Natural killer cell (primary cell): Measurements from ENCODE around the gene NRXN2. TPM values are rescaled to one million over a fixed set of nuclear protein-coding genes. Genes with fewer than 3 reads are reported as not detected.
A peak's percentile ranks its signal among the peaks of the same experiment; 100 is the strongest.

Experiments used
- ATAC-seq, 3 donors: fragments of 150-1000 bp in 2 of 3; fragments of 200-7000 bp in 1 of 3; cut with Tn5 transposase; 1 replicate in 1 of 3; 2 replicates in 2 of 3; pipeline ENCODE4 v1.10.0; 2021; ENCODE audit warnings: mild to moderate bottlenecking in 2 of 3, moderate library complexity in 2 of 3
- DNase-seq, 2 donors: peaks; one replicate each; pipeline versions ENCODE4 v3.0.0 to v3.0.0-alpha.2; 2013 to 2021; ENCODE audit warnings: mixed read lengths in 1 of 2
- H3K27ac ChIP-seq: one replicate; pipeline ENCODE4 v1.5.1; 2013; ENCODE audit warnings: mild to moderate bottlenecking, low read length
- H3K27me3 ChIP-seq: one replicate; pipeline ENCODE4 v1.6.1; 2013; ENCODE audit warnings: low read length; ENCODE audit not compliant: control insufficient read depth, insufficient read depth
- H3K36me3 ChIP-seq: one replicate; pipeline ENCODE4 v1.6.1; 2013; ENCODE audit warnings: low read length; ENCODE audit not compliant: control insufficient read depth, insufficient read depth
- H3K4me1 ChIP-seq: one replicate; pipeline ENCODE4 v1.6.1; 2013; ENCODE audit warnings: low read length; ENCODE audit not compliant: control insufficient read depth, insufficient read depth
- H3K4me3 ChIP-seq: one replicate; pipeline ENCODE4 v1.5.1; 2013; ENCODE audit warnings: low read length
- H3K9me3 ChIP-seq: one replicate; pipeline ENCODE4 v1.6.1; 2013; ENCODE audit warnings: low read length; ENCODE audit not compliant: control insufficient read depth, insufficient read depth
- H3K27ac Mint-ChIP-seq, 2 donors: one replicate each; pipeline ENCODE4 v1.8.0; 2022; ENCODE audit warnings: mild to moderate bottlenecking in 2 of 2, mixed read lengths in 2 of 2, moderate library complexity in 1 of 2
- H3K27me3 Mint-ChIP-seq, 2 donors: one replicate each; pipeline ENCODE4 v1.8.0; 2022; ENCODE audit warnings: low read depth in 2 of 2, mixed read lengths in 2 of 2
- H3K36me3 Mint-ChIP-seq: one replicate; pipeline ENCODE4 v1.8.0; 2022; ENCODE audit warnings: mixed read lengths
- H3K4me1 Mint-ChIP-seq, 2 donors: one replicate each; pipeline ENCODE4 v1.8.0; 2022; ENCODE audit warnings: mixed read lengths in 2 of 2
- H3K4me3 Mint-ChIP-seq: one replicate; pipeline ENCODE4 v1.8.0; 2022; ENCODE audit warnings: mild to moderate bottlenecking, moderate library complexity, mixed read lengths
- H3K9me3 Mint-ChIP-seq, 2 donors: one replicate each; pipeline ENCODE4 v1.8.0; 2022; ENCODE audit warnings: mixed read lengths in 2 of 2
- CTCF ChIP-seq: fragments of 200-600 bp; IDR thresholded peaks from one replicate; pipeline ENCODE4 v1.8.0; 2022; ENCODE audit warnings: antibody characterized with exemption
- WGBS: methylation state at CpG from one replicate; pipeline ENCODE4 v1.1.7; 2013; ENCODE audit warnings: missing lambda C conversion rate; ENCODE audit not compliant: insufficient coverage; 5-methylcytosine and 5-hydroxymethylcytosine counted together
- intact Hi-C: fragments of 100-400 bp; cut with micrococcal nuclease; formaldehyde crosslinking; loops from one replicate; pipeline ENCODE4 v1.14.2; 2022
- total RNA-seq, 4 donors: library from RNA; stranded (reverse); fragments of 120-200 nt in 1 of 4; gene quantifications; one replicate each; pipeline versions ENCODE4 v1.2.3 to v1.2.4, GENCODE V29; 2013 to 2022

Gene NRXN2
- total RNA-seq, 3 donors from 2014 or later (not counting 1 experiment from before 2014, with no cell fraction given): 2.9 to 9.6 (median 7.7) TPM

- Mint-ChIP-seq H3K9me3 (no peaks in the 10 kb centered on the region), H3K27me3 (peaks cover 12 to 25% of the 10 kb centered on the region in 2 donors), H3K27ac (no peak overlapping the region), H3K36me3 (no peaks in the 10 kb centered on the region), H3K4me1 (peaks cover 0 to 11% of the 10 kb centered on the region in 2 donors), H3K4me3 (no peak overlapping the region)
- DNase-seq: peak in 1 of 2 donors; percentile 29
- H3K27me3 ChIP-seq: peaks cover 3% of the 10 kb centered on the region
- no peak overlapping the region for H3K4me3 ChIP-seq
- TF ChIP-seq CTCF: no peak
- WGBS: 22% methylated on average over 6 of the region's 6 CpGs
- no peak for ATAC-seq
- no peaks in the 10 kb centered on the region for H3K9me3 ChIP-seq
- peaks cover 15% of the 10 kb centered on the region for H3K4me1 ChIP-seq
- H3K27ac ChIP-seq: no peak overlapping the region
- intact Hi-C loops: no loop called here
- H3K36me3 ChIP-seq: no peaks in the 10 kb centered on the region
Measured at GRCh38 chr11:64649291-64649697, 73.7 kb downstream of the NRXN2 start.

- ATAC-seq: no peak
- intact Hi-C loops: no loop called here
Measured at GRCh38 chr11:64648551-64648950, 74.4 kb downstream of the NRXN2 start.

GRCh38 chr11:64647019-64647779, 75.8 kb downstream of the NRXN2 start:
- ATAC-seq (no peak), DNase-seq (no peak)
- Histone ChIP-seq H3K27me3 (peaks cover 12% of the 10 kb centered on the region), H3K4me1 (peaks cover 10% of the 10 kb centered on the region), H3K36me3 (no peaks in the 10 kb centered on the region), H3K27ac (no peak overlapping the region), H3K4me3 (no peak overlapping the region), H3K9me3 (no peaks in the 10 kb centered on the region)
- no peak for TF ChIP-seq CTCF
- peaks cover 12 to 28% of the 10 kb centered on the region in 2 donors for H3K27me3 Mint-ChIP-seq
- peaks cover 0 to 5% of the 10 kb centered on the region in 2 donors for H3K4me1 Mint-ChIP-seq
- no peak overlapping the region for H3K4me3 Mint-ChIP-seq
- H3K27ac Mint-ChIP-seq: no peak overlapping the region
- WGBS: 81% methylated on average over 9 of the region's 9 CpGs
- H3K9me3 Mint-ChIP-seq: no peaks in the 10 kb centered on the region
- no peaks in the 10 kb centered on the region for H3K36me3 Mint-ChIP-seq
- intact Hi-C loops: no loop called here

More at GRCh38 chr11:64648551-64648950, 74.4 kb downstream of the NRXN2 start:
- peaks cover 0 to 11% of the 10 kb centered on the region in 2 donors for H3K4me1 Mint-ChIP-seq
- no peaks in the 10 kb centered on the region for H3K9me3 Mint-ChIP-seq
- no peak overlapping the region for H3K27ac Mint-ChIP-seq
- 75% methylated on average over 9 of the region's 9 CpGs for WGBS
- H3K9me3 ChIP-seq: no peaks in the 10 kb centered on the region
- H3K36me3 Mint-ChIP-seq: no peaks in the 10 kb centered on the region
- no peaks in the 10 kb centered on the region for H3K36me3 ChIP-seq
- peaks cover 9% of the 10 kb centered on the region for H3K27me3 ChIP-seq
- peaks cover 12% of the 10 kb centered on the region for H3K4me1 ChIP-seq
- TF ChIP-seq CTCF: no peak
- H3K27ac ChIP-seq: no peak overlapping the region
- peaks cover 12 to 30% of the 10 kb centered on the region in 2 donors for H3K27me3 Mint-ChIP-seq
- DNase-seq: no peak
- no peak overlapping the region for H3K4me3 Mint-ChIP-seq
- H3K4me3 ChIP-seq: no peak overlapping the region
